Activated CD8-positive, alpha-beta T cell treated with anti-CD3 and anti-CD28 coated beads for 36 hours (primary cell): ENCODE measurements around the gene B4GALT3. TPM values are rescaled to one million over a fixed set of nuclear protein-coding genes. Genes with fewer than 3 reads are reported as not detected.

ENCODE experiments used
- ATAC-seq: fragments of 200-7000 bp; cut with Tn5 transposase; one replicate; pipeline ENCODE4 v1.10.0; 2021; ENCODE audit warnings: mild to moderate bottlenecking, moderate library complexity
- CTCF ChIA-PET: fragments of 350-600 bp; sonication (Branson Sonifier 250); formaldehyde crosslinking; loops from one replicate; lab custom pipeline; 2021; ENCODE audit warnings: antibody characterized with exemption; lab: Charles Lee
- POLR2A ChIA-PET: fragments of 350-600 bp; sonication (Branson Sonifier 250); formaldehyde crosslinking; loops from one replicate; lab custom pipeline; 2021; ENCODE audit warnings: antibody characterized with exemption; lab: Charles Lee
- DNase-seq: peaks from one replicate; pipeline ENCODE4 v3.0.0-alpha.2; 2020
- H3K27ac Mint-ChIP-seq: one replicate; pipeline ENCODE4 v1.8.0; 2021; ENCODE audit warnings: mild to moderate bottlenecking, mixed read lengths
- H3K27me3 Mint-ChIP-seq: one replicate; pipeline ENCODE4 v1.8.0; 2021; ENCODE audit warnings: mixed read lengths
- H3K36me3 Mint-ChIP-seq: one replicate; pipeline ENCODE4 v1.8.0; 2021; ENCODE audit warnings: low read depth, mixed read lengths
- H3K4me1 Mint-ChIP-seq: one replicate; pipeline ENCODE4 v1.8.0; 2021; ENCODE audit warnings: low read depth, mixed read lengths
- H3K4me3 Mint-ChIP-seq: one replicate; pipeline ENCODE4 v1.8.0; 2021; ENCODE audit warnings: mild to moderate bottlenecking, moderate library complexity, mixed read lengths
- H3K9me3 Mint-ChIP-seq: one replicate; pipeline ENCODE4 v1.8.0; 2021; ENCODE audit warnings: mixed read lengths
- CTCF ChIP-seq: fragments of 200-600 bp; IDR thresholded peaks from one replicate; pipeline ENCODE4 v1.8.0; 2022; ENCODE audit warnings: antibody characterized with exemption, mild to moderate bottlenecking
- intact Hi-C: fragments of 100-400 bp; cut with micrococcal nuclease; formaldehyde crosslinking; loops from one replicate; pipeline ENCODE4 v1.10.0; 2022
- total RNA-seq, 2 experiments: library from RNA; stranded (reverse); gene quantifications; one replicate each; pipeline ENCODE4 v1.2.3, GENCODE V29; 2021

The B4GALT3 gene
- total RNA-seq, 2 experiments from 2014 or later = 39.9 to 40.8 TPM

GRCh38 chr1:161131523-161132409 lies 45.5 kb downstream of the B4GALT3 start:
- Mint-ChIP-seq H3K4me3 (no peak overlapping the region), H3K27ac (no peak overlapping the region), H3K4me1 (peaks cover 46% of the 10 kb centered on the region), H3K27me3 (no peaks in the 10 kb centered on the region), H3K36me3 (peaks cover 38% of the 10 kb centered on the region), H3K9me3 (no peaks in the 10 kb centered on the region)
- DNase-seq = peak; percentile 28
- ATAC-seq = no peak
- no peak for TF ChIP-seq CTCF
- ChIA-PET CTCF (interaction anchor here (1.1 to 3.0 kb wide), 4 partner anchors 34 to 134 kb away, joined by 3 to 10 read pairs (median 5); partner anchors contain the start of genes KLHDC9 and PPOX), POLR2A (interaction anchor here (0.8 to 3.6 kb wide), 5 partner anchors 12 to 58 kb away, joined by 3 to 23 read pairs (median 6); partner anchors contain the start of gene UFC1)
- intact Hi-C loops = no loop called here

- ChIA-PET CTCF (interaction anchor here (1.1 kb wide), 1 partner anchor 29 kb away, joined by 3 read pairs; no protein-coding TSS in a partner anchor), POLR2A (interaction anchor here (0.6 to 1.0 kb wide), 3 partner anchors 24 to 689 kb away, joined by 3 to 4 read pairs (median 3); no protein-coding TSS in a partner anchor)
- peaks cover 49% of the 10 kb centered on the region for H3K4me1 Mint-ChIP-seq
- ATAC-seq (no peak), DNase-seq (no peak)
- H3K27ac Mint-ChIP-seq = peak overlapping the region; percentile 55
- H3K9me3 Mint-ChIP-seq = no peaks in the 10 kb centered on the region
- TF ChIP-seq CTCF = no peak
- H3K27me3 Mint-ChIP-seq = no peaks in the 10 kb centered on the region
- no peak overlapping the region for H3K4me3 Mint-ChIP-seq
- H3K36me3 Mint-ChIP-seq = peaks cover 43% of the 10 kb centered on the region
- intact Hi-C loops = no loop called here
Observed at GRCh38 chr1:161130266-161130665, 47.0 kb downstream of the B4GALT3 start.

DNA sequence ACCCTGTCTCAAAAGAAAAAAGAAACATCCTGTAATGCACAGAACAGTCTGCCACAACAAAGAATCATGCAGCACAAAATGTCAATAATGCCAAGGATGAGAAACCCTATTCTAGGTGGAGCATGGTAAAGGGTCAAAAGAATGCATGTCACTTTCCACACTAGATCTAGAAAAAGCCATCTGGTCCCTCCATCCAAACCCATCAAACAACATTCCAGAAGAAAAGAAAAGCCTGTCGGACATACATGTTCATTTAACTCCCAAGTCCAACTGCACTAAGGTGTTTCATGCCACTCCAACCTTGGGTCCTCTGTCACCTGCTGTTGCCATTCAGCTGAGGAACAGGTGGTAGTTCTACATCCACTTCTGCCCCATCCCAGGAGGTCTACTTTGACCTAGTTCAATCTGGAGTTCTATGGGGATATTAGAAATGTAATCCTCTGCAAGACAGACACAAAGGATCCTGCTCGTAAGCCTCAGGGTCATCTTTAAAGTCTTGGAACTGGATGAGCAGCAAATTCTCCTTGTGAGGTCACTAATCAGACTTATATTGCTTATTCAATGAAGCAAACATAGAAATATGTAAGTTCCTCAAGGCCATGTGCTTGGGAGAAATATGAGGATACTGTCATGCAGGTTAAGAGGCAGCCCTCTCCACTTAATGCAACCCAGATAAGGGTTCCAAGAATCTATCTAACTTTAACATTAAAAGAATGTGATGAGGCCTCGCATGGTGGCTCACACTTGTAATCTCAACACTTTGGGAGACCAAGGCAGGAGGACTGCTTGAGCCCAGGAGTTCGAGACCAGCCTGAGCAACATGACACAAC lies 48.5 kb downstream of the B4GALT3 start:
- Mint-ChIP-seq H3K4me1 (peaks cover 46% of the 10 kb centered on the region), H3K4me3 (no peak overlapping the region), H3K27ac (peak overlapping the region; percentile 58), H3K9me3 (no peaks in the 10 kb centered on the region), H3K36me3 (peaks cover 52% of the 10 kb centered on the region), H3K27me3 (no peaks in the 10 kb centered on the region)
- ChIA-PET POLR2A (interaction anchor here (0.9 kb wide), 1 partner anchor 83 kb away, joined by 3 read pairs; the partner anchor contains the start of gene USF1), CTCF (interaction anchor here (0.7 to 1.7 kb wide), 5 partner anchors 9 to 175 kb away, joined by 3 to 6 read pairs (median 3); partner anchors contain the start of genes ITLN2, NIT1 and PFDN2)
- DNase-seq (no peak), ATAC-seq (no peak)
- intact Hi-C loops = no loop called here
- TF ChIP-seq CTCF = no peak

DNA sequence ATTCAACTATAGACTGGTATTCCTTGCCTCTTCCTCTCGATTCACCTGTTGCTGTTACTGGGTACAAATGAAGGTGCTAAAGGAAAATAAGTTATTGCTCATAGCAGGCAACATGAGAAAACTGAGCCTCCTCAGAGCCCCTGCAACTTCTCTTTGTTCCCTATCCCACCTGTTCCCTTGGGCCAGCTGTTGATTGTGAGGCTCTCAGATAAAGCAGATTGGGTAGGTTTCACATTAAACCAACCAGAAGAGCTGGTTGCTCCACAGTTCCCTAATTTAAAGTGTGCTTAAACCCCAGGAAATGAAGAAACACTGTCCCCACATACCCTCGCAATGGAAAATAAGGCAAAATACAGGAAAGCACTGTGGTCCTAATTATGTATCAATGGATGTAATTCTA lies 49.7 kb downstream of the B4GALT3 start:
- no peak for DNase-seq
- peaks cover 61% of the 10 kb centered on the region for H3K36me3 Mint-ChIP-seq
- H3K27me3 Mint-ChIP-seq = no peaks in the 10 kb centered on the region
- POLR2A ChIA-PET = interaction anchor here (0.6 to 2.8 kb wide), 6 partner anchors 10 to 58 kb away, joined by 3 to 13 read pairs (median 4); partner anchors contain the start of genes ARHGAP30, NIT1 and PFDN2
- H3K27ac Mint-ChIP-seq = peak overlapping the region; percentile 73
- CTCF ChIA-PET = interaction anchor here (0.8 to 1.8 kb wide), 8 partner anchors 9 to 65 kb away, joined by 3 to 7 read pairs (median 3); partner anchors contain the start of genes KLHDC9, NIT1 and PFDN2
- no peak overlapping the region for H3K4me3 Mint-ChIP-seq
- H3K4me1 Mint-ChIP-seq = peaks cover 50% of the 10 kb centered on the region
- H3K9me3 Mint-ChIP-seq = no peaks in the 10 kb centered on the region
- ATAC-seq = no peak
- intact Hi-C loops = no loop called here
- no peak for TF ChIP-seq CTCF
